PC-9 (cell line): ENCODE measurements around the gene EBF4. TPM values are rescaled to one million over a fixed set of nuclear protein-coding genes. Genes with fewer than 3 reads are reported as not detected.

Experiments used
- BruUV-seq: library from RNA; stranded (reverse); fragments of 400-500 nt; replicated peaks from 2 replicates; lab custom pipeline; 2021; lab: Mats Ljungman, UMichigan
- CTCF ChIA-PET: fragments of 300-600 bp; sonication (Branson Sonifier 250); formaldehyde crosslinking; loops from one replicate; lab custom pipeline; 2022; ENCODE audit warnings: antibody characterized with exemption; lab: Charles Lee
- POLR2A ChIA-PET: fragments of 300-600 bp; sonication (Branson Sonifier 250); formaldehyde crosslinking; loops from one replicate; lab custom pipeline; 2022; ENCODE audit warnings: antibody characterized with exemption; ENCODE audit not compliant: unreplicated experiment; lab: Charles Lee
- DNase-seq, 2 experiments: peaks; one replicate each; pipeline versions ENCODE4 v3.0.0 to v3.0.0-alpha.2; 2015 to 2022; ENCODE audit warnings: mixed read lengths in 1 of 2
- H2AFZ ChIP-seq: fragments of 200-600 bp; sonication (generic); 2 replicates; pipeline ENCODE4 v1.8.1; 2017; ENCODE audit warnings: antibody characterized with exemption
- H3F3A ChIP-seq: fragments of 200-600 bp; sonication (generic); 2 replicates; pipeline ENCODE4 v1.8.1; 2017; ENCODE audit warnings: antibody characterized with exemption, mild to moderate bottlenecking, low read depth; ENCODE audit not compliant: insufficient read depth
- H3K27ac ChIP-seq: fragments of 200-600 bp; sonication (generic); 2 replicates; pipeline ENCODE4 v1.6.1; 2016; ENCODE audit warnings: mixed run types
- H3K27me3 ChIP-seq: fragments of 200-600 bp; sonication (generic); 2 replicates; pipeline ENCODE4 v1.6.1; 2016; ENCODE audit warnings: low read depth, mixed run types; ENCODE audit not compliant: insufficient read depth
- H3K36me3 ChIP-seq: fragments of 200-600 bp; sonication (generic); 2 replicates; pipeline ENCODE4 v1.6.1; 2016; ENCODE audit warnings: low read depth, mixed run types
- H3K4me1 ChIP-seq: fragments of 200-600 bp; sonication (generic); replicated peaks from 2 replicates; pipeline ENCODE4 v1.6.1; 2016; ENCODE audit warnings: mixed run types; ENCODE audit not compliant: insufficient read depth
- H3K4me2 ChIP-seq: fragments of 200-600 bp; sonication (generic); 2 replicates; pipeline ENCODE4 v1.6.1; 2017; ENCODE audit warnings: mixed run types
- H3K4me3 ChIP-seq: fragments of 200-600 bp; sonication (generic); 2 replicates; pipeline ENCODE4 v1.6.1; 2016; ENCODE audit warnings: mixed run types
- H3K79me2 ChIP-seq: fragments of 200-600 bp; sonication (generic); 2 replicates; pipeline ENCODE4 v1.6.1; 2017; ENCODE audit warnings: low read depth, mixed run types
- H3K9me2 ChIP-seq: fragments of 200-600 bp; sonication (generic); 2 replicates; pipeline ENCODE4 v1.8.1; 2017; ENCODE audit warnings: mild to moderate bottlenecking; ENCODE audit not compliant: insufficient read depth
- H3K9me3 ChIP-seq: fragments of 200-600 bp; sonication (generic); 2 replicates; pipeline ENCODE4 v1.8.1; 2016; ENCODE audit warnings: low read depth; ENCODE audit not compliant: insufficient read depth
- H4K20me1 ChIP-seq: fragments of 200-600 bp; sonication (generic); 2 replicates; pipeline ENCODE4 v1.8.1; 2017; ENCODE audit not compliant: insufficient read depth
- EZH2 ChIP-seq: fragments of 200-600 bp; sonication (generic); IDR thresholded peaks from 2 replicates; pipeline ENCODE4 v1.8.0; 2017; ENCODE audit warnings: antibody characterized with exemption, low read depth
- intact Hi-C: fragments of 100-400 bp; cut with micrococcal nuclease; formaldehyde crosslinking; loops from one replicate; pipeline ENCODE4 v1.10.0; 2022; ENCODE audit not compliant: unreplicated experiment
- total RNA-seq: library from RNA; stranded (reverse); gene quantifications from 2 replicates; pipeline ENCODE4 v1.2.3, GENCODE V29; 2021
- TF ChIP-seq, protein P1 (sequence below): fragments of 200-600 bp; sonication (generic); conservative IDR thresholded peaks from 2 replicates; pipeline ENCODE4 v1.6.1; 2017; ENCODE audit warnings: mixed run types, antibody characterized with exemption, mild to moderate bottlenecking, moderate library complexity

EBF4 gene
- total RNA-seq, 1 experiment from 2014 or later, result 5.1 TPM

DNA sequence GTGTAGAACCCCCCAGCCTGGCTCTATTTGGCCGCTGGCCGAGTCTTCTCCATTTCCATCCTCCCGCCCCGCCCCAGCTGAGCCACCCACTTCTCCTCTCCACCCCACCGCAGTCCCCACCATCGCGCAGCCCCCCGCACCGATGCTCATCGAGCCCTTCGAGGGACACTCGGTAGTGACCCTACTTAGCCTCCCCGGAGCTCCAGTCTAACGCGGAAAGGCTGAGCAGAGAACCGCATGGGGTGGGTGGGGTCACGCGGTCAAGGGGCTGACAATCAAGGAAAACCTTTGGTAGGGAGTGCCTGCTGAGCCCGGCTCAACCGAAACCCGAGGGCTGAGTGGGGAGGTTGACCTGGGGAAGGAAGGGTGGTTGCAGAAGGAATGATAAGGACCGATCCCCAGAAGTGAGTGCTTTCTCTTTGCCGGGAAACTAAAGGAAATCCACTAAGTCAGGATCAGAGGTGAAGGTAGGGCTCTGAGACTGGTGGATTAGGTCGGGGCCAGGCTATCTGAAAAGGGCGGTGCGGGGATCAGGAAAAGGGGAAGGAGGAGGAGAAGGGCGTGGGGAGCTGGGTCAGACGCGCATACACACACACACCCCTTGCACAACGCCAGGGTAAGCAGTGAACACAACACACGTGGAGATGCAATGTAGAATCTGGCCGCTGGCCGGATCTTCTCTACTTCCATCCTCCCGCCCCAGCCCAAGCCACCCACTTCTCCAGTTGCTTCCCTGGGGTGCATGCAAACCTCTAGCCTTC, 58.1 kb downstream of the EBF4 start:
- Histone ChIP-seq H3K36me3 (no peaks in the 10 kb centered on the region), H2AFZ (no peak overlapping the region), H3K27me3 (peaks cover 43% of the 10 kb centered on the region), H3K9me3 (no peaks in the 10 kb centered on the region), H3F3A (peaks cover 7% of the 10 kb centered on the region; the same call in 1 of the 2 replicates), H4K20me1 (no peaks in the 10 kb centered on the region), H3K4me3 (no peak overlapping the region), H3K9me2 (no peaks in the 10 kb centered on the region), H3K4me2 (peak overlapping the region; percentile 83), H3K4me1 (peaks cover 7% of the 10 kb centered on the region), H3K27ac (no peak overlapping the region), H3K79me2 (no peaks in the 10 kb centered on the region)
- POLR2A ChIA-PET, result no interaction called here
- DNase-seq, result no peak
- intact Hi-C loops, result loop anchor here (10.0 kb wide), 1 partner anchor 564 kb away; no protein-coding TSS in a partner anchor
- TF ChIP-seq EZH2, result no peak
- TF ChIP-seq, protein P1, sequence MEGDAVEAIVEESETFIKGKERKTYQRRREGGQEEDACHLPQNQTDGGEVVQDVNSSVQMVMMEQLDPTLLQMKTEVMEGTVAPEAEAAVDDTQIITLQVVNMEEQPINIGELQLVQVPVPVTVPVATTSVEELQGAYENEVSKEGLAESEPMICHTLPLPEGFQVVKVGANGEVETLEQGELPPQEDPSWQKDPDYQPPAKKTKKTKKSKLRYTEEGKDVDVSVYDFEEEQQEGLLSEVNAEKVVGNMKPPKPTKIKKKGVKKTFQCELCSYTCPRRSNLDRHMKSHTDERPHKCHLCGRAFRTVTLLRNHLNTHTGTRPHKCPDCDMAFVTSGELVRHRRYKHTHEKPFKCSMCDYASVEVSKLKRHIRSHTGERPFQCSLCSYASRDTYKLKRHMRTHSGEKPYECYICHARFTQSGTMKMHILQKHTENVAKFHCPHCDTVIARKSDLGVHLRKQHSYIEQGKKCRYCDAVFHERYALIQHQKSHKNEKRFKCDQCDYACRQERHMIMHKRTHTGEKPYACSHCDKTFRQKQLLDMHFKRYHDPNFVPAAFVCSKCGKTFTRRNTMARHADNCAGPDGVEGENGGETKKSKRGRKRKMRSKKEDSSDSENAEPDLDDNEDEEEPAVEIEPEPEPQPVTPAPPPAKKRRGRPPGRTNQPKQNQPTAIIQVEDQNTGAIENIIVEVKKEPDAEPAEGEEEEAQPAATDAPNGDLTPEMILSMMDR, result no peak
- CTCF ChIA-PET, result interaction anchor here (0.6 kb wide), 1 partner anchor 614 kb away, joined by 4 read pairs; no protein-coding TSS in a partner anchor
- no TSS peak for BruUV-seq

DNA sequence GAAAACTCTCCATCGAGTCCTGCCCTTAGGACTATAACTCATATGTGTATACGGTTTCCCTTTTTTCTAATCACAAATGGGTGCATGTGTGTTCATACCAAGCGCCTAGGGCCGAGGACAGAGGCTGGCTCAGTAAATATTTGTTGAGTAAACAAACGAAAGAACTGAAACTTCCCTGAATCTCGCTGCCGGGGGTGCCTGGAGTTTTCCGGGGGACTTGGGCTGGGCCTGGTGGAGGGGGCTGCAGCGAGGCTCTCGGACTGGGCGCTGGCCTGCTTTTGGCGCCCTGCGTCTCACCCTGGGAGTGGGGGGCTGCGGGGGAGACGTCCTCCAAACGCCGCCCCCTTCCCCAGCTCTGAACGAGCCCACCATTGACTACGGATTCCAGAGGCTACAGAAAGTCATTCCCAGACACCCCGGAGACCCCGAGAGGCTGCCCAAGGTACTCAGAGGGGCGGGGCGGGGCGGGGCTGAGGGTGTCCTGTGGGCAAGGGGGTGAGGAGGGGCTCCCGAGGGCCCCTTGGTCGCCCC, 58.8 kb downstream of the EBF4 start:
- Histone ChIP-seq H3K27ac (no peak overlapping the region), H3K79me2 (no peaks in the 10 kb centered on the region), H3K9me2 (no peaks in the 10 kb centered on the region), H3K4me2 (peak overlapping the region; percentile 83), H3K4me3 (peak overlapping the region; percentile 51; the same call in 1 of the 2 replicates), H3K36me3 (no peaks in the 10 kb centered on the region), H3K4me1 (peaks cover 7% of the 10 kb centered on the region), H3F3A (peaks cover 7% of the 10 kb centered on the region; the same call in 1 of the 2 replicates), H3K9me3 (no peaks in the 10 kb centered on the region), H2AFZ (no peak overlapping the region), H3K27me3 (peaks cover 43% of the 10 kb centered on the region), H4K20me1 (no peaks in the 10 kb centered on the region)
- CTCF ChIA-PET, result no interaction called here
- BruUV-seq, result no TSS peak
- intact Hi-C loops, result loop anchor here (10.0 kb wide), 1 partner anchor 563 kb away; no protein-coding TSS in a partner anchor
- TF ChIP-seq EZH2, result no peak
- TF ChIP-seq, protein P1, result no peak
- POLR2A ChIA-PET, result no interaction called here
- DNase-seq, result no peak

DNA sequence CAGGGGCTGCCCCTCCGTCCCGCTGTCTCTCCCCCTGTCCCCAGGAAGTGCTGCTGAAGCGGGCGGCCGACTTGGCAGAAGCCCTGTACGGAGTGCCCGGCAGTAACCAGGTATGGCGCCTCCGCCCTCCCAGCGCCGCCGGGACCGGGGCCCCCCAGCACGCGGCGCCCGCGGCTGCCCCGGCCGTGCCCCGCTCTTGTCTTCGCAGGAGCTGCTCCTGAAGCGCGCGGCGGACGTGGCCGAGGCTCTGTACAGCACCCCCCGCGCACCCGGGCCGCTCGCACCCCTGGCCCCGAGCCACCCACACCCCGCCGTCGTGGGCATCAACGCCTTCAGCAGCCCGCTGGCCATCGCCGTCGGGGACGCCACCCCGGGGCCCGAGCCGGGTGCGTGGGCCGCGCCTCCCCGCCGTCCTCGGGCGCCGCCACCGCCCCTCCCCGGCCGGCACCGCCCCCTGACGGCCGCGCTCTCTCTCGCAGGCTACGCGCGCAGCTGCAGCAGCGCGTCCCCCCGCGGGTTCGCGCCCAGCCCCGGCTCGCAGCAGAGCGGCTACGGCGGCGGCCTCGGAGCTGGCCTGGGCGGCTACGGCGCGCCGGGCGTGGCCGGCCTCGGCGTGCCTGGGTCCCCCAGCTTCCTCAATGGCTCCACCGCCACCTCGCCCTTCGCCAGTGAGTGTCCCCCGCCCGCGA, 59.4 kb downstream of the EBF4 start:
- Histone ChIP-seq H3K9me3 (no peaks in the 10 kb centered on the region), H3K4me3 (peak overlapping the region; percentile 51; the same call in 1 of the 2 replicates), H2AFZ (0 out of 2 replicates have a peak overlapping the region, but pooled peaks have one; percentile 73), H4K20me1 (no peaks in the 10 kb centered on the region), H3K4me1 (peaks cover 7% of the 10 kb centered on the region), H3K27ac (no peak overlapping the region), H3K9me2 (no peaks in the 10 kb centered on the region), H3K27me3 (peaks cover 43% of the 10 kb centered on the region), H3K79me2 (no peaks in the 10 kb centered on the region), H3K36me3 (no peaks in the 10 kb centered on the region), H3F3A (peaks cover 7% of the 10 kb centered on the region; the same call in 1 of the 2 replicates), H3K4me2 (peak overlapping the region; percentile 83)
- no TSS peak for BruUV-seq
- peak in 1 of 2 experiments; percentile 29 for DNase-seq
- TF ChIP-seq, protein P1, result no peak
- TF ChIP-seq EZH2, result no peak
- intact Hi-C loops, result loop anchor here (10.0 kb wide), 1 partner anchor 563 kb away; no protein-coding TSS in a partner anchor
- ChIA-PET CTCF (interaction anchor here (0.8 kb wide), 1 partner anchor 245 kb away, joined by 6 read pairs; no protein-coding TSS in a partner anchor), POLR2A (no interaction called here)
